Spleen (tissue), 7 donors: ENCODE results near the gene CNTNAP2.

Experiments
- CTCF ChIP-seq, 11 experiments: fragments of 200-600 bp in 7 of 11; fragments of 450-650 bp in 4 of 11; sonication (generic) in 4 of 11; IDR thresholded peaks in 8 of 11; conservative IDR thresholded peaks in 3 of 11; 1 replicate in 7 of 11; 2 replicates in 4 of 11; pipeline versions ENCODE4 v1.4.0 to v1.8.0; 2016 to 2021; ENCODE audit warnings: antibody characterized with exemption in 11 of 11, inconsistent platforms in 4 of 11, mild to moderate bottlenecking in 1 of 11
- POLR2A ChIP-seq, 3 donors: fragments of 450-650 bp; IDR thresholded peaks; one replicate each; pipeline ENCODE4 v1.5.1; 2017; ENCODE audit warnings: antibody characterized with exemption in 3 of 3, mild to moderate bottlenecking in 1 of 3
- POLR2AphosphoS5 ChIP-seq, 3 donors: sonication (generic); formaldehyde crosslinking; IDR thresholded peaks; one replicate each; pipeline ENCODE4 v1.5.1; 2017; ENCODE audit warnings: antibody characterized with exemption in 3 of 3
- donor health status: DM: no; HTN: no; CAD: no; lungs with moderate emphysema.
- donor health status: DM: no; HTN: no; CAD: no.
- donor health status: DM: no; HTN: no; CAD: no.

- TF ChIP-seq CTCF (IDR thresholded peaks at IDR 0.05 in 8 of 11, conservative IDR thresholded peaks at IDR 0.05 in 3 of 11) = no peak
- TF ChIP-seq POLR2A (IDR thresholded peaks at IDR 0.05) = no peak
- TF ChIP-seq POLR2AphosphoS5 (IDR thresholded peaks at IDR 0.05) = no peak
Measured at GRCh38 chr7:147279514-147279913, 1162.9 kb downstream of the CNTNAP2 start.
